SIG-M5 treated with dmso at 0.1 percent for 504 hours (cell line): Measurements from ENCODE around the gene RCOR1.
"Not testable (repeated sequence)": the region's sequence is repeated elsewhere in the genome, so short reads cannot be mapped to it uniquely, and the experiment has no call there.

Source experiments
- DNase-seq: peaks from one replicate; lab custom pipeline; 2025; ENCODE audit not compliant: unreplicated experiment; lab: John Stamatoyannopoulos, UW

Gene RCOR1

DNA sequence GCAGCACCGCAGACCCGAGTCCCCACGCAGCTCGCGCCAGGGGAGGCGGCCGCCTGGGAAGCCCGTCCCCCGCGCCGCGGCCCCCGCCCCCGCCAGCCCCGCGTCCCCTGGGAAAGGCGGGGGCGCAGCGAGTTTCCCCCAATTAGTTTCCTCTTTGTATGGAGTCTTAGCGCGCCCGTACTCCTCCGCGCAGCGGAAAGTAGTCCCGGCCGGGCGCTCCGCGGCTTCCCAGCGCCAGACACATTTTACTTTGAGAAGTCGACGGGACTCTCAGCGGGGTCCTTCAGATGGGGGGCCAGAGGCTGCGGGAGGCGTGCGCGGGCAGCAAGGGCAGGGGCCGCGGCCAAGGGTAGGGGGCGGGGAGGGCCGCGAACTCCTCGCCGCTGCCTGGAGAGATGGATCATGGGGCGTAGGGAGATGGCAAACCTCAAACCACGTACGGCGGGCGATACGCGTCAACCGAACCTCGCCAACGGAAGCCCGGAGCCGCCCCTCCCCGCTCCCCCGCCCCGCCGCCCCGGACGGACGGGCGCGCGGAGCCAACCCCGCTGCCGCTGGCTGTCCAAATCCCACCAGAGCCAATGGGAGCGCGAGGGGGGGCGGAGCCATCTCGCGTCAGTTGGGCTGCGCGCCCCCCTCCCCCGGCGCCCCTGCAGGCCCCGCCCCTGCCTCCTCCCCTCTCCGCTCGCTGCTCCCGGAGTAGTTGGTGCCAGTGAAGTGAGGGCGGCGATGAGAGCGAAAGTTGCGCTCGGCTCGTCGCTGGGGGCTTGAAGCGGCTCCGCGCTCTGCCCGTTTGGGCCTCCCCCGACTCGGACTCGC lies at the start of gene RCOR1:
Gene RCOR1 (plus strand): TSS at position 706 of the 819 bp plus-strand sequence. CDS start 238 bp downstream, outside the sequence.
- DNase-seq, result peak; percentile 93

- DNase-seq, result no peak
Observed at GRCh38 chr14:102544046-102544746, 48.3 kb upstream of the RCOR1 start.

DNA sequence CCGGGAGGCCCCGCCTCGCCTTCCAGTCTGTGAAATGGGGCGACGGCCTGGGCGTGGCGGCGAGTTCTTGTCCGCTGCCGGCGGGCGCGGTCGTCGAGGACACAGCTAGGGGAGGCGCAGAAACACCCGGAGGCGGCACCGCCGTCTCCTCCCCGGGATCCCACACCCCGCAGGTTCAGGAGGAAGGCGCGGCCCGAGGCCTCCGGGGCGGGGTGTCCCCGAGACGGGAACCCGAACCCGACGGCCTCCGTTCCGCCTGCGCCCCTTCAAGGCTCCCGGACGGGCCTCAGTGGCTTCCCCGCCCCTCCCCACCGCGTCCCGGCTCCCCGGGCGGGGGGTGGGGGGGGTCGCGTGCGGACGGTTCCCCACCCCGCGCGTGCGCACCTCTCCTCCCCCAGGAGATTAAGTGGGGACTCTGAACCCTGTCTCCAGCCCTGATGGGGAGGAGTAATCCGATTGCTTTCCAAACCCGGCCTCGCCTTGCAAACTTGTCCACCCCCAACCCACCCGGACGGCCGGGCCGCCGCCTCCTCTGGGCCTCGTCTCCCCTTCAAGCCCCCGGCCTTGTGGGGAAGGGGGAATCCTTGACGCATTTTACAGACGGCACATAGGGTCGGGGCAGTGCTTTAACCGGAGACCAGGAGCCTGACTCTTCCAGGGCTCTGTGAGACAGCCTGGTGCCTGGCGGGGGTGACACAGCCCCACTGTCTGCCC lies 47.5 kb upstream of the RCOR1 start:
- no peak for DNase-seq

DNA sequence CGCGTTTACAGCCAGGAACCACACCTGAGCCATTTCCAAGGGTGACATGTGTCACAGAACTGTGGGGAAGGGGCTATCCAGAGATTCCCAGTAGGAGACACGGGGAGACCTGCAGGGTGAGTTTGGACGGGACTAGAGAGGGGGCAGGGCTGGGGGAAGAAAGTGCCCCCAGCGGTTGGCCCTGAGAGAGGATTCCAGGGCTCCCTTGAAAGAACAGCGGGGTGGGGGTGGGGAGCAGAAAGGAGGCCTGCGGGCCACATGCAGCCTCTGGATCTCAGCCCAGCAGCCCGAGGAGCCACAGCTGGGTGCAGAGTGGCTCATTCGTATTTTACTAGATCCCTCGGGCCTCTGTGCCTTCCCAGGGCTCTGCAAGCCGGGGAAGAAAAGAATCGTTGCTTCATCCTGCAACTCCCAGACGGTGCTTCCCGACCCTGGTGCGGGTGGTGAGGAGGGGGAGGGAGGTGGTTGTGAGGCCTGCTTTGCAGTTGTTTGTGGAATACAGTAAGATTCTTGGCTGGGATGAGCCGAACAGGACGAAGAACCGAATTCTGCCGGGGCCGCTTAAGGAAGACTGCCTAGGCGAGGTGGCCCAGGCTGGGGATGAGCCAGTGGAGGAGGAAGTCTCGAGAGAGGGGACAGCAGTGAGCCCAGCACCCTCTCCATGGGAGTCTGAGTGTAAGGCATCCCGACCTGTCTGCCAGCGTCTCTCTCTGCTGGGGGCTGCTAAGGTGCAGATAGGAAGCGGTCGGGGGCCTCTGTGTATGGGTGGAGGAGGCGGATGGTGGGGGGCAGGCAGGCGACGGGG lies 46.8 kb upstream of the RCOR1 start:
- DNase-seq, result no peak

GRCh38 chr14:102548616-102549240 lies 43.7 kb upstream of the RCOR1 start:
- DNase-seq, result no peak

GRCh38 chr14:102550927-102551401 lies 41.5 kb upstream of the RCOR1 start:
- not testable (repeated sequence) for DNase-seq

DNA sequence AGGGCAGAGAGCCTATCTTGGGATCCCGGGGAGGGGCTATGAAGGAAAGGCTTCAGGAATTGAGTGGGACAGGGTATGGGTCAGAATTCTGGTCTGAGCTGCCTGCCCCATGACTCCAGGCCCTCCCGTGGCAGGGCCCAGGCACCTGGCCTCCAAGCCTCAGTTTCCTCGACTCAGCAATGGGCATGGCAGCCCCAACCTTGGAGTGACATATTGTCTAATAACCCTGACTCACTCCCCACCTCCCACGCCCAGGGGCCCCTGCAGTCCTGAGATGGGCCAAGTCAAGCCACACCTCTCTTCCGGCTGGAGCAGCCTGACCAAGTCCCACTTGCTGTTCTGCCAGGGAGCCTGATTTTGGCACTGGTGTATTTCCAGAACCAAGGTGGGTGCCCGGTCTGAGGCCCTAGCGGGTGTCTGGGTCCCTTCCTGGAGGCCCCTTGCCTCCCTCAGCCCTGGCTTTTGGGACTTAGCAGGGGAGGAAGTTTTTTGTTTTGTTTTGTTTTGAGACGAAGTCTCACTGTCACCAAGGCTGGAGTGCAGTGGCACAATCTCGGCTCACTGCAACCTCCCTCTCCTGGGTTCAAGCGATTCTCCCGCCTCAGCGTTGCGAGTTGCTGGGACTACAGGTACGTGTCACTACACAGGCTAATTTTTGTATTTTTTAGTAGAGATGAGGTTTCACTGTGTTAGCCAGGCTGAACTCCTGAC lies 40.3 kb upstream of the RCOR1 start:
- DNase-seq, result no peak

GRCh38 chr14:102554821-102555819 lies 37.3 kb upstream of the RCOR1 start:
- DNase-seq, result no peak

GRCh38 chr14:102556098-102556677 lies 36.3 kb upstream of the RCOR1 start:
- DNase-seq, result no peak

- no peak for DNase-seq
Observed at GRCh38 chr14:102557434-102558226, 34.8 kb upstream of the RCOR1 start.

GRCh38 chr14:102558556-102558955 lies 33.9 kb upstream of the RCOR1 start:
- no peak for DNase-seq

GRCh38 chr14:102560458-102561261 lies 31.8 kb upstream of the RCOR1 start:
- DNase-seq, result no peak

- DNase-seq, result peak; percentile 86
Observed at GRCh38 chr14:102565331-102565887, 27.0 kb upstream of the RCOR1 start.

GRCh38 chr14:102565959-102566358 lies 26.5 kb upstream of the RCOR1 start:
- DNase-seq, result no peak

GRCh38 chr14:102568115-102568614 lies 24.3 kb upstream of the RCOR1 start:
- no peak for DNase-seq
